ENCODE results near the gene ZNF280A.

Gene ZNF280A

GRCh38 chr22:22553735-22554586 is 33.9 kb upstream of the ZNF280A start:
- no peaks in the 10 kb centered on the region for H3K27me3 ChIP-seq (replicated peaks; ENCODE audit: insufficient read depth, low read length)
- H3K27ac ChIP-seq (ENCODE audit: low read length): no peak overlapping the region
- H3K4me3 ChIP-seq (ENCODE audit: low read length): no peak overlapping the region
- H3K9ac ChIP-seq (ENCODE audit: low read length): no peak overlapping the region
- no peaks in the 10 kb centered on the region for H3K9me3 ChIP-seq (replicated peaks; ENCODE audit: insufficient read depth, low read length)
- no peak for TF ChIP-seq EZH2 (optimal IDR thresholded peaks at IDR 0.05; ENCODE audit: low read depth, low read length)
- no peak for TF ChIP-seq CTCF (IDR thresholded peaks at IDR 0.05; ENCODE audit: low read length)
- TF ChIP-seq EZH2phosphoT487 (IDR thresholded peaks at IDR 0.05; ENCODE audit: low read length): no peak
- H4K20me1 ChIP-seq (ENCODE audit: insufficient read depth, low read length): no peaks in the 10 kb centered on the region
- no peaks in the 10 kb centered on the region for H3K9me2 ChIP-seq (replicated peaks; ENCODE audit: insufficient read depth, low read length)
- no peak overlapping the region for H2AFZ ChIP-seq (ENCODE audit: low read length)
- no peak for DNase-seq
- no peak overlapping the region for H3K4me2 ChIP-seq (ENCODE audit: low read depth, low read length)
- H3K36me3 ChIP-seq (replicated peaks; ENCODE audit: insufficient read depth, low read length): no peaks in the 10 kb centered on the region
- no peaks in the 10 kb centered on the region for H3F3A ChIP-seq (ENCODE audit: insufficient read depth, low read length)
- H3K79me2 ChIP-seq (ENCODE audit: low read length): no peaks in the 10 kb centered on the region
- no peaks in the 10 kb centered on the region for H3K4me1 ChIP-seq (ENCODE audit: low read length)

GRCh38 chr22:22553141-22553540 is 33.1 kb upstream of the ZNF280A start:
- Histone ChIP-seq H3K4me2 (ENCODE audit: low read depth, low read length) (no peak overlapping the region), H3K4me1 (ENCODE audit: low read length) (no peaks in the 10 kb centered on the region), H3F3A (ENCODE audit: insufficient read depth, low read length) (no peaks in the 10 kb centered on the region), H3K27me3 (replicated peaks; ENCODE audit: insufficient read depth, low read length) (no peaks in the 10 kb centered on the region), H3K36me3 (replicated peaks; ENCODE audit: insufficient read depth, low read length) (no peaks in the 10 kb centered on the region), H2AFZ (ENCODE audit: low read length) (no peak overlapping the region), H4K20me1 (ENCODE audit: insufficient read depth, low read length) (no peaks in the 10 kb centered on the region), H3K9me3 (replicated peaks; ENCODE audit: insufficient read depth, low read length) (no peaks in the 10 kb centered on the region), H3K4me3 (ENCODE audit: low read length) (no peak overlapping the region), H3K79me2 (ENCODE audit: low read length) (no peaks in the 10 kb centered on the region), H3K27ac (ENCODE audit: low read length) (no peak overlapping the region), H3K9me2 (replicated peaks; ENCODE audit: insufficient read depth, low read length) (no peaks in the 10 kb centered on the region), H3K9ac (ENCODE audit: low read length) (no peak overlapping the region)
- no peak for TF ChIP-seq CTCF (IDR thresholded peaks at IDR 0.05; ENCODE audit: low read length)
- no peak for TF ChIP-seq EZH2 (optimal IDR thresholded peaks at IDR 0.05; ENCODE audit: low read depth, low read length)
- TF ChIP-seq EZH2phosphoT487 (IDR thresholded peaks at IDR 0.05; ENCODE audit: low read length): no peak
- no peak for DNase-seq

GRCh38 chr22:22552630-22553029 is 32.6 kb upstream of the ZNF280A start:
- Histone ChIP-seq H3K79me2 (ENCODE audit: low read length) (no peaks in the 10 kb centered on the region), H3K9ac (ENCODE audit: low read length) (no peak overlapping the region), H3K27me3 (replicated peaks; ENCODE audit: insufficient read depth, low read length) (no peaks in the 10 kb centered on the region), H3K27ac (ENCODE audit: low read length) (no peak overlapping the region), H3K4me2 (ENCODE audit: low read depth, low read length) (no peak overlapping the region), H3K9me3 (replicated peaks; ENCODE audit: insufficient read depth, low read length) (no peaks in the 10 kb centered on the region), H3K9me2 (replicated peaks; ENCODE audit: insufficient read depth, low read length) (no peaks in the 10 kb centered on the region), H2AFZ (ENCODE audit: low read length) (no peak overlapping the region), H3K36me3 (replicated peaks; ENCODE audit: insufficient read depth, low read length) (no peaks in the 10 kb centered on the region), H3K4me1 (ENCODE audit: low read length) (no peaks in the 10 kb centered on the region), H3K4me3 (ENCODE audit: low read length) (no peak overlapping the region), H4K20me1 (ENCODE audit: insufficient read depth, low read length) (no peaks in the 10 kb centered on the region), H3F3A (ENCODE audit: insufficient read depth, low read length) (no peaks in the 10 kb centered on the region)
- no peak for DNase-seq
- TF ChIP-seq EZH2phosphoT487 (IDR thresholded peaks at IDR 0.05; ENCODE audit: low read length) (no peak), CTCF (IDR thresholded peaks at IDR 0.05; ENCODE audit: low read length) (no peak), EZH2 (optimal IDR thresholded peaks at IDR 0.05; ENCODE audit: low read depth, low read length) (no peak)
